ENCODE results near the gene GABRG3.

DNA sequence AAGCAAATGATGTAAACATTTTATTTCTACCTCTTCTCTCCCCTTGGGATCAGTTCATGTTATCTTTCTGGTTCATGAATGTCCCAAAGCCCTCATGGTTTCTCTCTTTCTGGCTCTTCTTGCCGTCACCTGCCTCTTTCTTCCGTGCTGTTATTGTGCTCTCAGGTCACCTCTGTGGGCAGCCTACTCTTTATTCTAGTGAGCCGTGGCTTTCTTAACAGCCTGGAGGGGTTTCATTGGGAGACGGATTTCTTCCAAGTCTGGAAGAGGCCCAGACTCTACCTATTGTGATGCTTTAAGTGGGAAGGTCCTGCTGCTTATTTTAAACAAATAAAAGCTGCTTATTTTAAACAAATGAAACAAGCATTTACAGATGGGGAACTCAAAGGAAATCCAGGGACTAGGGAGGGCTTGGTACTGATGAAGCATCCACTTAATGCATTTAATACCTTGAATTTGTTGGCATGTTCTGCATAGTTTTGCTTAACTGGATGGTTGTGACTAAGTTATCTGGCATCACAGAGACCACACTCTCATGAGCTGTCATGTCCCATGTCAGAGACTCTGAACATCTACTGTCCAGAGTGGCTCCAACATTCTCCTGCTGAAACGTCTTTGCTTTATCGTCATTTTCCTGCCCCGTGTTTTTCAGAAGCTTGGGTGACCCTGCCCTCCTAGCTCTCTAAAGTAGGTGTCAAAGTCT is 443.3 kb downstream of the GABRG3 start:
- TF ChIP-seq, protein P1, sequence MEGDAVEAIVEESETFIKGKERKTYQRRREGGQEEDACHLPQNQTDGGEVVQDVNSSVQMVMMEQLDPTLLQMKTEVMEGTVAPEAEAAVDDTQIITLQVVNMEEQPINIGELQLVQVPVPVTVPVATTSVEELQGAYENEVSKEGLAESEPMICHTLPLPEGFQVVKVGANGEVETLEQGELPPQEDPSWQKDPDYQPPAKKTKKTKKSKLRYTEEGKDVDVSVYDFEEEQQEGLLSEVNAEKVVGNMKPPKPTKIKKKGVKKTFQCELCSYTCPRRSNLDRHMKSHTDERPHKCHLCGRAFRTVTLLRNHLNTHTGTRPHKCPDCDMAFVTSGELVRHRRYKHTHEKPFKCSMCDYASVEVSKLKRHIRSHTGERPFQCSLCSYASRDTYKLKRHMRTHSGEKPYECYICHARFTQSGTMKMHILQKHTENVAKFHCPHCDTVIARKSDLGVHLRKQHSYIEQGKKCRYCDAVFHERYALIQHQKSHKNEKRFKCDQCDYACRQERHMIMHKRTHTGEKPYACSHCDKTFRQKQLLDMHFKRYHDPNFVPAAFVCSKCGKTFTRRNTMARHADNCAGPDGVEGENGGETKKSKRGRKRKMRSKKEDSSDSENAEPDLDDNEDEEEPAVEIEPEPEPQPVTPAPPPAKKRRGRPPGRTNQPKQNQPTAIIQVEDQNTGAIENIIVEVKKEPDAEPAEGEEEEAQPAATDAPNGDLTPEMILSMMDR (IDR thresholded peaks at IDR 0.05 in 2 of 3, conservative IDR thresholded peaks at IDR 0.05 in 1 of 3; ENCODE audit: control insufficient read depth in 2 of 3, extremely low read depth in 1 of 3, insufficient read depth in 1 of 3, low read depth in 3 of 3, low read length in 3 of 3): no peak
- TF ChIP-seq ZNF274 (IDR thresholded peaks at IDR 0.05; ENCODE audit: insufficient read depth, insufficient read length) (no peak), CBX3 (IDR thresholded peaks at IDR 0.05; ENCODE audit: borderline replicate concordance, low read depth) (no peak), LARP7 (IDR thresholded peaks at IDR 0.05) (no peak)
- TF ChIP-seq, protein P2, sequence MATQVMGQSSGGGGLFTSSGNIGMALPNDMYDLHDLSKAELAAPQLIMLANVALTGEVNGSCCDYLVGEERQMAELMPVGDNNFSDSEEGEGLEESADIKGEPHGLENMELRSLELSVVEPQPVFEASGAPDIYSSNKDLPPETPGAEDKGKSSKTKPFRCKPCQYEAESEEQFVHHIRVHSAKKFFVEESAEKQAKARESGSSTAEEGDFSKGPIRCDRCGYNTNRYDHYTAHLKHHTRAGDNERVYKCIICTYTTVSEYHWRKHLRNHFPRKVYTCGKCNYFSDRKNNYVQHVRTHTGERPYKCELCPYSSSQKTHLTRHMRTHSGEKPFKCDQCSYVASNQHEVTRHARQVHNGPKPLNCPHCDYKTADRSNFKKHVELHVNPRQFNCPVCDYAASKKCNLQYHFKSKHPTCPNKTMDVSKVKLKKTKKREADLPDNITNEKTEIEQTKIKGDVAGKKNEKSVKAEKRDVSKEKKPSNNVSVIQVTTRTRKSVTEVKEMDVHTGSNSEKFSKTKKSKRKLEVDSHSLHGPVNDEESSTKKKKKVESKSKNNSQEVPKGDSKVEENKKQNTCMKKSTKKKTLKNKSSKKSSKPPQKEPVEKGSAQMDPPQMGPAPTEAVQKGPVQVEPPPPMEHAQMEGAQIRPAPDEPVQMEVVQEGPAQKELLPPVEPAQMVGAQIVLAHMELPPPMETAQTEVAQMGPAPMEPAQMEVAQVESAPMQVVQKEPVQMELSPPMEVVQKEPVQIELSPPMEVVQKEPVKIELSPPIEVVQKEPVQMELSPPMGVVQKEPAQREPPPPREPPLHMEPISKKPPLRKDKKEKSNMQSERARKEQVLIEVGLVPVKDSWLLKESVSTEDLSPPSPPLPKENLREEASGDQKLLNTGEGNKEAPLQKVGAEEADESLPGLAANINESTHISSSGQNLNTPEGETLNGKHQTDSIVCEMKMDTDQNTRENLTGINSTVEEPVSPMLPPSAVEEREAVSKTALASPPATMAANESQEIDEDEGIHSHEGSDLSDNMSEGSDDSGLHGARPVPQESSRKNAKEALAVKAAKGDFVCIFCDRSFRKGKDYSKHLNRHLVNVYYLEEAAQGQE (IDR thresholded peaks at IDR 0.05; ENCODE audit: low read depth, low read length): no peak
